ENCODE results near the gene MORN4.

MORN4 gene

DNA sequence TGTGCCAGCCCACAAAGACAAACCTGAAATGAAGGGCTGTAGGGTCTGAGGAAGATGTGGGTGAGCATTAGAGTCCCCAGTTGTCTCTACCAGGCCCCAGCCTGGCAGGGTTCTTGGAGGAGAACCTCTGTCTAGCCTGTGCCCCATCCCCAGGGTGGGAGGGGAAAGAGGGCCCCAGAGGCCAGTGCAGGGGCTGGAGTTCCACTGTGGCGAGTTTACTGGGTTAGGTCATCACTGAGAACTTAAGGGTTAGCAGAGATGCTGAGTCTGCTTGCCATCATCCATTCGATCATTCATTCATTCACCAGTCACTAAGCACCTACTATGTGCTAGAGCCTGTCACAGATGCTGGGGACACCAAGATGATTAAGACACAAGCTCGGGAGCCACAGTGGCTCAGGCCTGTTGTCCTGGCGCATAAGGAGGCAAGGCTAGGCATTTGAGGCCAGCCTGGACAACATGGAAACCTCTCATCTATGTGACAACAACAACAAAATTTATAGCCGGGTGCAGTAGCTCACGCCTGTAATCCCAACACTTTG is 58.1 kb downstream of the MORN4 start:
- H3K4me3 ChIP-seq (ENCODE audit: low read depth, low read length): no peak overlapping the region

DNA sequence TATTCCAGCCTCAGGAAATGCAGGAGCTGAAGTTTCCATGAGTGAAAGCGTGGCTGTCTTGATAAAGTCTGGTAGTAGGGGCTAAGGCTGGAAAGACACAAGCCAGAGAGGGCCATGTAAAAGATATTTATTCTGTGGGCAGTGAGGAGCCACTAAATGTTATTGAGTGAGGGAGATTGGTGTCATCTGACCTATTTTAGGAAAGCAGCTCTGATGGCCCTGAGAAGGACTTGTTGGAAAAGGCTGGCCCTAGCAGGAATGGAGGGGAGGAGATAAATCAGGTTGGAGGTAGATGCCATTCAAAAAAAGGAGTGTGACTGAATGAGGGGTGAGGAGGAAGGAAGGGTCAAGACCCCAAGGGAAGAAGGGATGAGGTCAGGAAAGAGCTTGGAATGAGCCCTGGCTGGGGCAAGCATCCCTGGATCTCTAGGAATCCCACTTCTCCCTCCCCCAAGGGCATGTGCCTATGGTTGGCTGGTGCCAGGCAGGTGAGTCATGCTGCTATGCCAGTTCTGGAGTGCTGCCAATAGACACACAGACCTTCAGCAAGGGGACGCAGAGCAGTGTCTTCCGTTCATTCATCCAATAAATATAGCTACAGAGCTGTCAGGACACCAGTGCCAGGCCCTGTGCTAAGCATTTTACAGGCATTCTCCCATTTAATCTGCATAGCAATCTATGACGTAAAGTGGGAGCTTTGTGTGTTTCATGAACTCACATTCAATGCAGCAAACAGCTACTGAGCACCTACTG is 58.8 kb downstream of the MORN4 start:
- no peak overlapping the region for H3K4me3 ChIP-seq (ENCODE audit: low read depth, low read length)

DNA sequence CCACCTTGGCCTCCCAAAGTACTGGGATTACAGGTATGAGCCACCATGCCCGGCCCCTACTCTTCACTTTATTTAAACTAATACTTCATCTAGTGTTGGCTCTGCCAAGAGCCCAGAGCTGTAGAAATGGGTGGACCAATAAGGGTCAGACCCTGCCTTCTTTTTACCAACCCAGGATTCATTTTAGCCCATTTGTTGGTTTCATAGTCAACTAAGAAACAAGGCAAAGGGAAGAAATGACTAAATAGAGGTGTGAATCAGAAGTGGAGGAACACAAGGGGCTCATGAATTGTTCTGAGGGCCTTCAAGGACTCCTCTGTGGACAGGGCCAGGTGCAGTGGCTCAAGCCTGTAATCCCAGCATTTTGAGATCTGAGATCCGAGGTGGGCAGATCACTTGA is 59.6 kb downstream of the MORN4 start:
- H3K4me3 ChIP-seq (ENCODE audit: low read depth, low read length): no peak overlapping the region

DNA sequence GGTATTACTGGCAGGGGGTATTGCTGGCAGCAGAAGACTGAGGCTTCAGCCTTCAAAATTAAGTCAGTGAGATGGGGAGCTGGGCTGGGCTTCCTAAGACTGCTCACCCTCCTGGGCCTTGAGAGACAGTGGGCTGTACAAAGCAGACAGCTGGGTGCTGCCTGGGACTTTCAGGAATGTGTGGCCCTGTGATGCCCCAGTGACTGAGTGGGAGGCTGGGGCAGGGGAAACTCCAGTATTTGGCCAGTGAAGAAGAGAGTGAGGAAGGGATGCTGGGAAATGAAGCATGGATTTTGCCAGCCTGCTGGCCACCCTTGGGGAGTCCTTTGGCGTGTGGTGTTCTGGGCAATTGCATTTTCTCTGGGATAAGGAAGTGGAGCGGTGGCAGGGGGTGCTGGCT is 60.3 kb downstream of the MORN4 start:
- no peak overlapping the region for H3K4me3 ChIP-seq (ENCODE audit: low read depth, low read length)

DNA sequence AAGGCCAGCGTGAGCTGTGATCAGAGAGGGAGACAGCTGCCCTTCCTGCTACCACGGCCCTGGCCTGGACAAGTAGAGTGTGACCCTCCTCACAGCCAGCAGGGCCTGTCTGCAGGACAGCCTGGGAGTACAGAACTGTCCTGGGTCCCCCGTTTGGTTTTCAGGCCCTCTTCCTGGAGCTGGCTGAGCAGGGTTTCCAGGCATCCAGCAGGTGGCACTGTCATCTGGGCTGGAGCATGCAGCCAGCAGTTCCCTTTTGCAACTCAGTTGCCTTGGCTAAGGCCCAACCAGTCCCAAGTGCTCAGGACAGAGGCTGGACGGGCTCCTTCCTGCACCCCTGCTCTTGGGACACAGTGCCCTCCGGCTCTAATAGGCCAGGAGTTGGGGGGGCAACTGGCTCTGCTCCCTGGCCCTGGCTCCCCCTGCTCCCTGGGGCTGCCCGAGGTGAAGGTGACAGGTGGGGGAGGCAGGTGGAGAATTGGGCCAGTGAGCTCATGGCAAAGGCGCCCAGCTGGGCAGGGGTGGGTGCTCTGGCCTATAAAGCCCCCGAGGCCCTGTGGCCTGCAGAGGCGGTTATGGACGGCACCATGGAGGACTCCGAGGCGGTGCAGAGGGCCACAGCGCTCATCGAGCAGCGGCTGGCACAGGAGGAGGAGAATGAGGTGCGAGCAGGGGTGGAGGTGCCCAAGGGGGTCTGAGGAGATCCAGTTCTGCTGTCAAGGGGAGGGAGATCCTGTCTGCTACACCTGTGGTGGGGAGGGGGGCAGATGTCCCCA is 60.9 kb downstream of the MORN4 start, which contains the start of gene ANKRD2:
ANKRD2 (plus strand) TSS at position 566 of the 776 bp plus-strand sequence; CDS start at position 576, 10 bp downstream.
- no peak within 1 kb of the TSS for H3K4me3 ChIP-seq (ENCODE audit: low read depth, low read length)

DNA sequence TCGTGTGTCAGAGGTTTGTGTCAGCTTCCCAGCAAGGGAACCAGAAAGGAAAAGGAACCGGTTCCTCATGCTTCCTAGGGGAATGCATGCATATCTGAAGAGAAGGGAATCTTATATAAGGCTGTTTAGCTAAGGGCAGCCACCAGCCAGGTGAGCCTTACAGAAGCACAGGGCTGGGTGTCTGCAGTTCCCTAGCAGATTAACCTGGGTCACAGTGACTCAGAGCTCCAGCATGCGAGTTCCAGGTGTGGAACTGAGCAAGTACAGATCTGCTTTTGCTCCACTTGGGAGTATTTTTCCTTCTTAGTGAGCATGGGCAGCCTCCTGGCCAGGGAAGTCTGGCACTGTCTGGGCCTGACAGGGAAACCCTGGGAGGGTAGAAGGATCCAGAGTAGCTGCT is 61.7 kb downstream of the MORN4 start:
- no peak overlapping the region for H3K4me3 ChIP-seq (ENCODE audit: low read depth, low read length)

DNA sequence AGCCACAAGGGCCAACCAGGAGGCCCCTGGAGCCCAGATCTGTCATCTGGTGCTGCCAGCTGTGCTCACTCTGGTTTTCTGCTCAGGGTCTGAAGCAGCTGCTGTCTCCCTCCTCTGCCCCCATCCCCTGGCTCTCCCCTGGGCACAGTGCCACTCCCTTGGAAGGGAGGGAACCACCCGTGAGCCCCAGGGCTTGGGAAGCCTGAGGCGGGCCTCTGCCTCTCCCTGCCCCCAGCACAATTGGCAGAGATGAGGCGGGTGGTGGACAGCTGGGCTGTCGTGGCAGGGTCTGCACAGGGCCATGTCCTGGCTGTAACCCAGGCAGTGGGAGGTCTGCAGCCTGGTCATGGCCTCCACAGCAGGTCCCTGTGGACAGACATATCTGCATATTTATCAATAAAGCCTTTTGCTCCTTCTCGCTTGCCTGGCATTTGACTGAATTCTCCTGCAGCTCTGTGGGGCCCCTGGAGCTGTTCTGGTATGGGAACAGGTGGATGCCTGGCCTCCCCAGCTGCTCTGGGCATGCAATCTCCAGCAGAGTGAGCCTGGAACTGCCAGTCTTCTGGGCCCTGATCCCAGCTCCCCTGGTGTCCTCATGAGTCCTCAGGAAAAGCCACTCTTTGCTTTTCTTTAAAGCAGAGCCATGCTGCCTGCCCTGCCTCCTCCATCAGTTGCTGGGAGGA is 62.4 kb downstream of the MORN4 start:
- no peak overlapping the region for H3K4me3 ChIP-seq (ENCODE audit: low read depth, low read length)

DNA sequence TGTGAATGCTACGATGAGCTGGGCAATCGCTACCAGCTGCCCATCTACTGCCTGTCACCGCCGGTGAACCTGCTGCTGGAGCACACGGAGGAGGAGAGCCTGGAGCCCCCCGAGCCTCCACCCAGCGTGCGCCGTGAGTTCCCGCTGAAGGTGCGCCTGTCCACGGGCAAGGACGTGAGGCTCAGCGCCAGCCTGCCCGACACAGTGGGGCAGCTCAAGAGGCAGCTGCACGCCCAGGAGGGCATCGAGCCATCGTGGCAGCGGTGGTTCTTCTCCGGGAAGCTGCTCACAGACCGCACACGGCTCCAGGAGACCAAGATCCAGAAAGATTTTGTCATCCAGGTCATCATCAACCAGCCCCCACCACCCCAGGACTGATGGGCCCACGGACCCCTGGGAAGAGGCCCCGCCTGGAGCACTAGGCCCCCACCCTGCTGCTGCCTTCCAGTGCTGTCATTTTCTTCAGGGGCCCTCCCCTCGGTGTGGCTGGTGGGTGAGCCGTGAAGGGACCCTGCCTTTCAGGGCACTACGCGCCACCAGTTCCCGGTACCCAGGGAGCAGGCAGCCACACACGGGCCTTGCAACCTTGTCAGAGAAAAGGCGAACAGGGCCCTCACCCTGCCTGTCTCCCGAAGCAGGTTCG is 63.0 kb downstream of the MORN4 start:
- no peak overlapping the region for H3K4me3 ChIP-seq (ENCODE audit: low read depth, low read length)

DNA sequence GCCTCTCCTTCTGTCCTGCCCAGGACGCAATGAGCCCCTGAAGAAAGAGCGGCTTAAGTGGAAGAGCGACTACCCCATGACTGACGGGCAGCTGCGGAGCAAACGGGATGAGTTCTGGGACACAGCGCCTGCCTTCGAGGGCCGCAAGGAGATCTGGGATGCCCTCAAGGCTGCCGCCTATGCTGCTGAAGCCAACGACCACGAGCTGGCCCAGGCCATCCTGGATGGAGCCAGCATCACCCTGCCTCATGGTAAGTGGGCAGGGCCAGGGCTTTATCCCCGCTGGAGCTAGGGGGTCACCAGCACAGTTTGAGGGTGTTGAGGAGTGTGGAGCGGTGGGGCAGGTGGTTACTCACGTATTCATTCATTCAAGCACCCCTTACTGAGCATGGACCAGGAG is 65.4 kb downstream of the MORN4 start:
- H3K4me3 ChIP-seq (ENCODE audit: low read depth, low read length): no peak overlapping the region

DNA sequence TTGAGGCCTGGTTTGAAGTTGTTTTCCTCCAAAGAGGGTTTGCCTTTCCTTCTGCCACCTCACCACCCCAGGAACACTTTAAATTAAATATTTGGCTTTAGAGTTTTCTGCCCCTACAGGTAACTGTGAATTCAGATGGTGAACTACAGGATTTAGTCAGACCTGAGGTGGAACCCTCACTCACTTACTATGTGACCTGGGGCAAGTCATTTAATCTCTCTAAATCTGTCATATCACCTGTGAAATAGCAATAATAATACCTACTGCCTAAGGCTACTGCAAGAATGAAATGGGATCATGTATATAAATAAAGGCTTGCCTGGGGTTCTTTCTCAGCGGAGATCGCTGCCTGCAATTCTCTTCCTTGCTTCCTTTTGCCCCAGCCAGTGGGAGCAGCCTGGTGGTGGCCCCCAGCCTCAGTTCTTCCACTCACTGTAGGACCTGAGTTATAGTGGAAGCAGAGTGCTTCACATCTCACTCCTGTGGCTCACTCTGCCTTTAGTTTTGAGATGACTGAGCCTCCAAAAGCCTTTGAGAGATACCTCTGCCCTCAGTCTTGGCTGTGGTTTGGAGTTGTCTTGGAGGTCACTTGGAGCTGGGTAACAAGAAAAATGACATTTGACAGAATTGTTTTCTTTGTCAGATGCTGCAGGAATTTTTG is 66.8 kb downstream of the MORN4 start:
- no peak overlapping the region for H3K4me3 ChIP-seq (ENCODE audit: low read depth, low read length)

DNA sequence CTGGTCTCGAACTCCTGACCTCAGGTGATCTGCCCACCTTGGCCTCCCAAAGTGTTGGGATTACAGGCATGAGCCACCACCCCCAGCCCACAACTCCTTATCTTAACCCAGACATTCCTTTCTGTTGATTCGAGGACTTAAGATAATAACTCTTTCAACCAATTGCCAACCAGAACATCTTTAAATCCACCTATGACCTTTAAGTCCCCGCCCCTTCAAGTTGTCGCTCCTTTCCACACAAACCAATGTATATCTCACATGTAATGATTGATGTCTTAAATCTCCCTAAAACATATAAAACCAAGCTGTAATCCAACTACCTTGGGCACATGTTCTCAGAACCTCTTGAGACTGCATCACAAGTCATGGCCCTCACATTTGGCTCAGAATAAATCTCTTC is 68.5 kb downstream of the MORN4 start:
- H3K4me3 ChIP-seq (ENCODE audit: low read depth, low read length): no peak overlapping the region
